GM21528 (cell line): ENCODE measurements around the gene PKNOX2.

ENCODE experiments used
- ATAC-seq: cut with Tn5 transposase; IDR thresholded peaks from one replicate; pipeline ENCODE4 v1.9.1; 2021; ENCODE audit warnings: mild to moderate bottlenecking, moderate library complexity; ENCODE audit not compliant: unreplicated experiment, low FRiP score

PKNOX2 gene

GRCh38 chr11:125164422-125165110, at the start of gene PKNOX2:
PKNOX2 (plus strand) TSS chr11:125164751; CDS start chr11:125351306, 186,555 bp downstream.
- ATAC-seq = no peak

DNA sequence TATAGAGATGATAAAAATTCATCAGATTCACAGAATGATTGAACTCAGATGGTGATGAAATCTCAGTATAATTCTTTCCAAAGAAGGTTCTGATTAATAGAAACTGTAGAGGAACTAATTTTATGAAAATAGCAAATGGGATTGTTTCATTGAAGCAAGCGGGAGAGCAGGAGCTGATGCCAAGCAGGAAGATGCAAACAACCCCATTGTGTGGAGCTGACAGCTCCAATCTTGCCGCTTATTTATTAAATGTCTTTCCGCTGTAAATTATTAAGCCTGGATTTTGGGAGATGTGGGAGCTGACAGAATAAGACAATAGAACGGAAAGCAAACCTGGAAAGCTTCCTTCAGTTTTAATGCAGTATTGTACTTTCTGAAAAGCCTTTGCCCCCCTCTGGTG, 47.1 kb upstream of the PKNOX2 start:
- no peak for ATAC-seq

- no peak for ATAC-seq
Observed at GRCh38 chr11:125123194-125123946, 41.2 kb upstream of the PKNOX2 start.

- no peak for ATAC-seq
Observed at GRCh38 chr11:125123947-125124617, 40.5 kb upstream of the PKNOX2 start.

- no peak for ATAC-seq
Observed at GRCh38 chr11:125124618-125124992, 39.9 kb upstream of the PKNOX2 start.

DNA sequence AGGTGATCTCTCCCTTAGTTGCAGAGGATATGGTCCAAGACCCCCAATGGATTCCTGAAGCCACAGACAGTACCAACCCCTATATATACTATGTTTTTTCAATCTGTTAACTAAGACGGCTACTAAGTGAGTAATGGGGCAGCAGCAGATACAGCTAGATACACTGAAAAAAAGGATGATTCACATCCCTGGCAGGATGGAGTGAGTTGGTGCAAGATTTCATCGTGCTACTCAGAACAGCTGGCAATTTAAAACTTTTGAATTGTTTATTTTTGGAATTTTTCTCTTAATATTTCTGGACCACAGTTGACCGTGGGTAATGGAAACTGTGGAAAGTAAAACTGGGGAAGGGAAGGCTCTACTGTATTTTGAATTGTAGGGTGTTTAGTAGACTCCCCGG, 36.1 kb upstream of the PKNOX2 start:
- ATAC-seq = no peak

- no peak for ATAC-seq
Observed at GRCh38 chr11:125129316-125129993, 35.1 kb upstream of the PKNOX2 start.

DNA sequence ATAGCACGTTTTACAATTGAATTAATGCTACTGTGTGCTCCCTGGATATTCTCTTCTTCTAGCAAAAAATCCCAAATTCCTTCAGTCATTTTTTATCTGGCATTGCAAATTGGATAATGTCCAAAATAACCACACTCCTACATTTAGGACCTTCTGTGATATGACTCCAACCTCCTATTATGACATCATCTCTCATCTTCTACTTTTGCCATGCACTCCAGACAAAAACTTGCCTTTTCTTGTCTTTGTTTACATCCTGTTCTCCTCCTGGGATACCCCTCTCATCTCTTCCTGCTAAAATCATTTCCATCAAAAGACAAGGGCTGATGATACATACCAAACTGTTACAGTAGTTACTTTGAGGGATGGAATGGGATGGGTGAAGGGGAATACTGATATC, 32.5 kb upstream of the PKNOX2 start:
- ATAC-seq = no peak

- ATAC-seq = no peak
Observed at GRCh38 chr11:125132596-125132995, 32.0 kb upstream of the PKNOX2 start.

GRCh38 chr11:125136001-125136400, 28.6 kb upstream of the PKNOX2 start:
- no peak for ATAC-seq

DNA sequence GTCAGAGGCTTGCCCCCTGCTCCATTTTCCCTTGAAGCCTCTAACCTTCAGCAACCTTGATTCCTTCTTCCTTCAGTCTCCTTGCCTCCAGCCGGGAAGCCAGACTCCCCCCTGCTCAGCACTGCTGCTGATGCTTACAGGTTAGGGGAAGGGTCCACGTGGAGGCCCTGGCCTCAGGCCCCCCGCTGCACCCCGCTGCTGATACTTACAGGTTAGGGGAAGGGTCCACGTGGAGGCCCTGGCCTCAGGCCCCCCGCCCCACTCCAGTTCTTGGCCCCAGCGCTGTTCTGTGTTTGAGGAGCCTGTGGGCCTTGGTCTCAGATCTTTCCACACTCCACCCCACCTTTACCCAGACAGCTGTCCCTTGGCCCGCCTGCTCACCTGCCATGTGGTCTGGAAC, 25.6 kb upstream of the PKNOX2 start:
- no peak for ATAC-seq

DNA sequence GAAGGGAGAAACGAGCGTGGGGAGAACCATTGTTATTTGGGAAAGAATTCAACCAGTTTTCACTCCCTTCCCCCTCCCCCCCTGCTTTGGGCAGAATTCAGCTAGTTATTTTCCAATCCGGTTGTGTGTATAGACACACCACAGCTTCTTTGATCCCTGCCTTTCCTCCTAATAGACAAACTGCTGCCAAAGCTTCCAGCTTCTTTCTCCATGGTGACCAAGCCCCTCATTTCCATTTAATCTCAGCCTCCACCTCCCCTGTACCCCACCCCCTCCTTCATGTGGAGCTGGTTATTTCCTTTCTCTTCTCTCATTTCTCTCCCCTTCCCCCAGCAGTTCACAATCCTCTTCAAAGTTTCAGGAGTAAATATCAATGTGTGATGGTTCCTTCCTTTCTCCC, 24.8 kb upstream of the PKNOX2 start:
- ATAC-seq = no peak

DNA sequence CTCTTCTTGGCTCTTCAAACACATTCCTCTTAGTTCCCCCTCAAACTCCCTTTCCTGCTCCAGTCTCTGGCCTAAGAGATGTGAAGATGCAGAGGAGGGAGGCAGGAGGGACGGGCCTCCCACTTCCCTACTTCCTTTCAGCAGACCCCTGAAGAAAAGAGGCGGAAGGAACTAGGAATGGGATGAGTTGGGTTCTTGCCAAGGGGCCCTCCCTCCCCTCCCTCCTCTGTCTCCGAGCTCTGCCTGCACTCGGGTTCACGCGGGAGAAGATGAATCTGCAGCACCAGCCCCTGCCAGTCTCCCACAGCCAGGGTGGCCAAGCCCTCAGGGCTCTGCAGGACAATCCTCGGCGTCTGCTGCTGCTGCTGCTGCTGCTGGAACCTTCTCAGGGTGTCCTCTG, 24.3 kb upstream of the PKNOX2 start:
- no peak for ATAC-seq

DNA sequence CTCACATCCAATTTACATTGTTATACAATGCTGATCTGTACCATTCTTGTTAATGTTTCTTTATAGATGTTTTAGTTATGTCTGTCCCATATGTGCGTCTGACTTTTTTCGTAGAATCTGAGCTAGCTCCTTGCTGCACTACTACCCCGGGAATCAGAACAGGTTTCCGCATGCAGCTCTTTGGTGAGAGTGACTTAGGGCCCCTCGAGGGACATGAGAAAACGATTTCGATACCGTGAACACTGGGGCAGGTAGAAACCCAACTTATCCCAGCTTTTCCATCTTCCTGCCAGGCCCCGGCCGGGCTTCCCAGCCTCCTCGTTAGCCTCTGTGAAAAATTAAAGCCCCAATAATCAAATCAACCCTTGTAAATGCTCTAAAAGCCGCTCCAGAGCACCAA, 23.4 kb upstream of the PKNOX2 start:
- ATAC-seq = no peak

GRCh38 chr11:125141686-125142535, 22.6 kb upstream of the PKNOX2 start:
- ATAC-seq = peak; percentile 92

DNA sequence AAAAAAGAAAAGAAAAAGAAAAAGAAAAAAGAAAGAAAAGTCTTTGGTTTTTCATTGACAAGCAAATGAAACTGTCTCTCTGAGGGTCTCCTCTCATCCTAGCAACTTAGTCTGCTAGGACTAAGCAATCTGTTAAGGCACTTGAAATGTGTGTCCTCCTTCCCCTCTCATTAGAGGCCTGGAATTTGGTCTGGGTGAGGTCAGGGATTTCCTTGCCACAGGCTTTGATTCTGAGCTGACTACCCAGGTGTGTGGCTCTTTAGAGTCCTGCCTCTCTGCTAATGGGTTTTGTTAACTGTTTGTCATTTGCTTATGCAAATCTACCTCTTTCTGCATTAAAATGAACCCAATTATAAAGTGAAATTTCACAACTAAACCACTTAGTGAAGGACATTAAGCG, 18.3 kb upstream of the PKNOX2 start:
- no peak for ATAC-seq

DNA sequence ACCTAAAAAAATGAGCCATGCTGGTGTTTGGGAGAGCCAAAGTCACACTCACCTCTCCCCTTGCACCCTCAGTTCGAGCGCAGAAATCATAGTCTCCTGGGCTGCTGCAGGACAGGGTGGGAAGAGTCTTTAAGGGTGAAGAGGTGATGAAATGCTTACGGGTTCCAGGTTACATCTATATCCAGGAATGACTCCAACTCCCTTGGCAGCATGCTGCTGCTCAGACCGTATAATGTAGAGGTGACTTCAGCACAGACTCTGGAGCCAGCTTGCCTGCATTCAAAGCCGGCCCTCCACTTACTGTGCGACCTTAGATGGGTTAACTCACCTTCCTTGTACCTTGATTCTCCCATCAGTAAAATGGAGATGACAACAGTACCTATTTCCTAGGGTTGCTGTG, 17.3 kb upstream of the PKNOX2 start:
- ATAC-seq = no peak

DNA sequence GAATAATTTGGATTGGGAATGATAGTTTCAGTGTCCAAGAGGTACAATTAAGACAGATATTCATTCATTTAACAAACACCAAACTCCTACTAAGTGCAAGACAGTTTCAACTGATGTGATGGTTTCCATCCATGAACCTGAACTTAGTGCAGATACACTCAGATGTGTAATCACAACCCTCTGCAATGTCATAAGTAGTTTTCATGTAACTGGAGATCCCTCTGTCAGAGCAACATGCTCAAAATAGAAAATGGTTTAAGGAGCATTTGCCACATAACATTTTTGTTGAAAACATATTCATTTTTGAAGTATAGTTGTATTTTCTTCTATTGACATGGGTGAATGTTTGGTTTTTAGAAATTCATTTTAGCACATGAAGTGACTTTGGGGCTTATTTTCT, 16.5 kb upstream of the PKNOX2 start:
- ATAC-seq = no peak

DNA sequence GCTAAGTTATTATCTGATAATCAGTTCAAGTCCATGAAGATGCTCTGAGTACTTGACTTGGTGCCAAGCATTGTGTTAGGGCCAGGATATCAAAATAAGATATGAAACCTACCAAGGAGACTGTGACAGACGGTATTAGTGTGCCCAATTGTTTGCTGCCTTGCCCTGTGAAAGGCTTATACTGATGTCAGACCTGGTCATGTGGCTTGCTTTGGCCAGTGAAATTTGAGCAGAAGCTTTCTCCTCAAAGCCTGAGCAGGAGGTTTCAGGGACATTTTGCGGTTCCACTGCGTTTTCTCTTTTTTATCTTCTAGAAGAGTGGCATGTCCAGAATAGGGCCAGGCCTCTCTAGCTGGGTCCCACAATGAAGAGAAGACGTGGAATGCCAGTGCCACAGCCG, 15.8 kb upstream of the PKNOX2 start:
- no peak for ATAC-seq

DNA sequence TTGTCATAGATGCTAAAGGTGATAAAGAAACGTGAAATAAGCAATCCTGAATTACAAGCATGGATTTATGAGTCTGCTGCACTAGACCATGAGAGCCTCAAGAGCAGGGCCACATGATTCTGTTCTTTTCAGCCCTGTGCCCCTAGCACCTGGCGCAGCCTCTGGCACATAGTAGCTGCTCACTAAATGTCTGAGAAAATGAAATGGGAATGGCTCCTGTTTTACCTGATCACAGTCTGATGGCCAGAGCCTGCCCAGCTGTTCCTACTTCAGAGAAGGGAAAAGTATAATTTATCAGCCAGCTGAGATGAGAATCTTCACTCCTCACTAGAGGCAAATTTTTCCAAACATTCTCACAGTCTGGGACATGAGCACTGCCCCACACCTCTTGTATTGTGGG, 10.7 kb upstream of the PKNOX2 start:
- ATAC-seq = no peak
